SK-N-SH treated with all-trans-retinoic acid at 6 μM for 48 hours (cell line): ENCODE measurements around the gene BANP.

Source experiments
- ATAC-seq: fragments of 200-7000 bp; cut with Tn5 transposase; 3 replicates; pipeline ENCODE4 v1.9.1; 2020; ENCODE audit warnings: mild to moderate bottlenecking, moderate library complexity
- ARNTL ChIP-seq: fragments of 450-650 bp; formaldehyde crosslinking; IDR thresholded peaks from 2 replicates; pipeline ENCODE4 v1.5.0; 2020; ENCODE audit warnings: low read depth, mild to moderate bottlenecking, moderate library complexity, borderline replicate concordance
- BACH2 ChIP-seq: fragments of 250-450 bp; sonication (Bioruptor Pico); IDR thresholded peaks from 2 replicates; pipeline ENCODE4 v1.9.0; 2021; ENCODE audit warnings: mild to moderate bottlenecking, borderline replicate concordance
- CSDC2 ChIP-seq: fragments of 250-450 bp; sonication (Bioruptor Pico); IDR thresholded peaks from 2 replicates; pipeline ENCODE4 v1.5.0; 2020; ENCODE audit warnings: mild to moderate bottlenecking, moderate library complexity
- ESRRG ChIP-seq: fragments of 250-450 bp; sonication (Bioruptor Pico); IDR thresholded peaks from 2 replicates; pipeline ENCODE4 v1.6.1; 2021; ENCODE audit warnings: mild to moderate bottlenecking
- GLIS3 ChIP-seq: fragments of 250-450 bp; sonication (Bioruptor Pico); IDR thresholded peaks from 2 replicates; pipeline ENCODE4 v1.5.0; 2020; ENCODE audit warnings: mild to moderate bottlenecking, moderate library complexity
- ISL1 ChIP-seq: fragments of 250-450 bp; sonication (Bioruptor Pico); IDR thresholded peaks from 2 replicates; pipeline ENCODE4 v2.1.2; 2022; ENCODE audit warnings: mild to moderate bottlenecking, moderate library complexity
- OSR1 ChIP-seq: fragments of 250-450 bp; sonication (Bioruptor Pico); IDR thresholded peaks from 2 replicates; pipeline ENCODE4 v1.8.0; 2022; ENCODE audit warnings: moderate library complexity, mild to moderate bottlenecking, inconsistent platforms
- RARB ChIP-seq: fragments of 250-450 bp; sonication (Bioruptor Pico); IDR thresholded peaks from 2 replicates; pipeline ENCODE4 v1.8.0; 2021; ENCODE audit warnings: mild to moderate bottlenecking, moderate library complexity
- SNAI2 ChIP-seq: fragments of 250-450 bp; sonication (Bioruptor Pico); IDR thresholded peaks from 2 replicates; pipeline ENCODE4 v1.5.0; 2020; ENCODE audit warnings: mild to moderate bottlenecking, moderate library complexity
- TCF4 ChIP-seq: fragments of 250-450 bp; sonication (Bioruptor Pico); IDR thresholded peaks from 2 replicates; pipeline ENCODE4 v1.8.0; 2021; ENCODE audit warnings: mild to moderate bottlenecking, moderate library complexity, borderline replicate concordance
- TOX ChIP-seq: fragments of 250-450 bp; sonication (Bioruptor Pico); IDR thresholded peaks from 2 replicates; pipeline ENCODE4 v1.8.0; 2021; ENCODE audit warnings: mild to moderate bottlenecking, moderate library complexity, borderline replicate concordance
- ZFP3 ChIP-seq: fragments of 250-450 bp; sonication (Bioruptor Pico); IDR thresholded peaks from 2 replicates; pipeline ENCODE4 v1.5.0; 2020; ENCODE audit warnings: mild to moderate bottlenecking, moderate library complexity
- ZNF565 ChIP-seq: fragments of 450-650 bp; formaldehyde crosslinking; conservative IDR thresholded peaks from 2 replicates; pipeline ENCODE4 v1.5.0; 2020; ENCODE audit warnings: low read depth, mild to moderate bottlenecking, moderate library complexity
- ZNF70 ChIP-seq: fragments of 450-650 bp; formaldehyde crosslinking; IDR thresholded peaks from 2 replicates; pipeline ENCODE4 v1.5.0; 2020; ENCODE audit warnings: mild to moderate bottlenecking, moderate library complexity
- ZNF8 ChIP-seq: fragments of 450-650 bp; formaldehyde crosslinking; IDR thresholded peaks from 2 replicates; pipeline ENCODE4 v1.5.0; 2020; ENCODE audit warnings: mild to moderate bottlenecking, moderate library complexity
- TF ChIP-seq, protein P1 (sequence below): fragments of 250-450 bp; sonication (Bioruptor Pico); IDR thresholded peaks from 2 replicates; pipeline ENCODE4 v1.8.0; 2021; ENCODE audit warnings: low read depth, mild to moderate bottlenecking, moderate library complexity, borderline replicate concordance
- TF ChIP-seq, protein P2 (sequence below): fragments of 250-450 bp; sonication (Bioruptor Pico); IDR thresholded peaks from 2 replicates; pipeline ENCODE4 v1.5.1; 2021; ENCODE audit warnings: mild to moderate bottlenecking, moderate library complexity
- TF ChIP-seq, protein P3 (sequence below): fragments of 250-450 bp; sonication (Bioruptor Pico); IDR thresholded peaks from 2 replicates; pipeline ENCODE4 v1.5.0; 2020; ENCODE audit warnings: mild to moderate bottlenecking, moderate library complexity
- TF ChIP-seq, protein P4 (sequence below): fragments of 250-450 bp; sonication (Bioruptor Pico); IDR thresholded peaks from 2 replicates; pipeline ENCODE4 v1.5.1; 2020; ENCODE audit warnings: low read depth, mild to moderate bottlenecking, moderate library complexity
- TF ChIP-seq, protein P5 (sequence below): fragments of 250-450 bp; sonication (Bioruptor Pico); IDR thresholded peaks from 2 replicates; pipeline ENCODE4 v1.8.0; 2020; ENCODE audit warnings: mild to moderate bottlenecking, moderate library complexity, borderline replicate concordance

The BANP gene

DNA sequence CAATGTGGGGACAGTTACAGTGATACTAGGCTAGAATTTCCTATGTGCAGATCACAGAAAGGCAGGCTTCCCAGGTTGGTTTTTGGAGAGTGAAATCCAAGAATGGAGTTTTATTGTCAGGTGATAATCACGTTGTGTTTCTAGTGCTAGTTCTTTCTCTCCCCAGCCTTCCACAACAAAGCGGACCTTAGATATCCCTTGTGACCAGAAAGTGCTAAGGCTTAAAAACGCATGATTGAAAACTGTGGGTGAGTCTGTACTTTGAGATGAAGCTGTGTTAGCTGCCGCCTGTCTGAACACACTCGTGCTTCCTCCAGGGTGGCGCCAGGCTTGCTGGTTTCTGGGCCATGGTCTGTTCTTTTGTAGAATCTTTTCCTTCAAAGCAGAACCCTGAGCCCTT, 52.1 kb downstream of the BANP start:
- no peak for ATAC-seq
- TF ChIP-seq ESRRG (CRISPR knock-in tag) (no peak), SNAI2 (CRISPR knock-in tag) (no peak), ZFP3 (no peak), GLIS3 (CRISPR knock-in tag) (no peak)
- TF ChIP-seq, protein P1, sequence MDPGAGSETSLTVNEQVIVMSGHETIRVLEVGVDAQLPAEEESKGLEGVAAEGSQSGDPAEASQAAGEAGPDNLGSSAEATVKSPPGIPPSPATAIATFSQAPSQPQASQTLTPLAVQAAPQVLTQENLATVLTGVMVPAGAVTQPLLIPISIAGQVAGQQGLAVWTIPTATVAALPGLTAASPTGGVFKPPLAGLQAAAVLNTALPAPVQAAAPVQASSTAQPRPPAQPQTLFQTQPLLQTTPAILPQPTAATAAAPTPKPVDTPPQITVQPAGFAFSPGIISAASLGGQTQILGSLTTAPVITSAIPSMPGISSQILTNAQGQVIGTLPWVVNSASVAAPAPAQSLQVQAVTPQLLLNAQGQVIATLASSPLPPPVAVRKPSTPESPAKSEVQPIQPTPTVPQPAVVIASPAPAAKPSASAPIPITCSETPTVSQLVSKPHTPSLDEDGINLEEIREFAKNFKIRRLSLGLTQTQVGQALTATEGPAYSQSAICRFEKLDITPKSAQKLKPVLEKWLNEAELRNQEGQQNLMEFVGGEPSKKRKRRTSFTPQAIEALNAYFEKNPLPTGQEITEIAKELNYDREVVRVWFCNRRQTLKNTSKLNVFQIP (CRISPR knock-in tag) = no peak

DNA sequence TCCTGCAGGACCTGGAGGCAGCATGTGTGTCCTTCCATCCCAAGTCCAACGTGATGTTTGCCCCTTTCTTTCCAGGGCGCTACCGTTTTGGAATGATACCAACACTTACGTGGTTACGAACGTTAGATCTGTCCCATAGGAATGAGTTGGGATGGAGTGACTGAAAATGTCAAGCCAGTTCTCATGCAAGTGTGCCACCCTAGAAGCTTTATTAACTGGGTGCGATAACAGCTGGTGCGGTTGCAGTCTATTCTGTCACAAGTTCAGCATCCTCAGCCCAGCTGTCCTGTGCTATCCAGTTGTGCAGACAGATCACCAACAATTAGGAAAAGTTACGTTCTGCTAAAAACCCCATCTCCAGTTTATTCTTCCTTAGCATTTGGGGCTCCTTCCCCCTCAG, 52.5 kb downstream of the BANP start:
- ATAC-seq = no peak

DNA sequence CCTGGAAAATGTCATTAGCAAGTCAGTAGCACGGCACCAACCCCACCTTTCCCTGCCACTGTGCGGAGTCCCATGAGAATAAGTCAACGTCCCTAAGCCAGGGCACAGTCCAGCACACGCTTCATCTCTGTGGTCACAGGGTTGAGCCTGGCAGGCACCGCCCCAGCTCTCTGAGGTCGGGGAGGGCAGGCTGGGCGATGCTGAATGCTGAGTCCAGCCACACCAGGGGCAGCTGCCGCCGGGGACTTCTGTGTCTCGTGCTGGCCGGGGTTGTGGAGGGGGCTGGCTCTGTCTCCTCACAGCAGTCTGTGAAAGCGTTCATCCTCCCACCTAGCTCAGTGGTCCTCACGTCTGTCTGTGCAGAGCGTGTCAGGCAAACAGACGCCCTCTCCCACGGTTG, 53.2 kb downstream of the BANP start:
- no peak for ATAC-seq
- TF ChIP-seq, protein P2, sequence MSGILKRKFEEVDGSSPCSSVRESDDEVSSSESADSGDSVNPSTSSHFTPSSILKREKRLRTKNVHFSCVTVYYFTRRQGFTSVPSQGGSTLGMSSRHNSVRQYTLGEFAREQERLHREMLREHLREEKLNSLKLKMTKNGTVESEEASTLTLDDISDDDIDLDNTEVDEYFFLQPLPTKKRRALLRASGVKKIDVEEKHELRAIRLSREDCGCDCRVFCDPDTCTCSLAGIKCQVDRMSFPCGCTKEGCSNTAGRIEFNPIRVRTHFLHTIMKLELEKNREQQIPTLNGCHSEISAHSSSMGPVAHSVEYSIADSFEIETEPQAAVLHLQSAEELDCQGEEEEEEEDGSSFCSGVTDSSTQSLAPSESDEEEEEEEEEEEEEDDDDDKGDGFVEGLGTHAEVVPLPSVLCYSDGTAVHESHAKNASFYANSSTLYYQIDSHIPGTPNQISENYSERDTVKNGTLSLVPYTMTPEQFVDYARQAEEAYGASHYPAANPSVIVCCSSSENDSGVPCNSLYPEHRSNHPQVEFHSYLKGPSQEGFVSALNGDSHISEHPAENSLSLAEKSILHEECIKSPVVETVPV (CRISPR knock-in tag) = no peak
- TF ChIP-seq, protein P3, sequence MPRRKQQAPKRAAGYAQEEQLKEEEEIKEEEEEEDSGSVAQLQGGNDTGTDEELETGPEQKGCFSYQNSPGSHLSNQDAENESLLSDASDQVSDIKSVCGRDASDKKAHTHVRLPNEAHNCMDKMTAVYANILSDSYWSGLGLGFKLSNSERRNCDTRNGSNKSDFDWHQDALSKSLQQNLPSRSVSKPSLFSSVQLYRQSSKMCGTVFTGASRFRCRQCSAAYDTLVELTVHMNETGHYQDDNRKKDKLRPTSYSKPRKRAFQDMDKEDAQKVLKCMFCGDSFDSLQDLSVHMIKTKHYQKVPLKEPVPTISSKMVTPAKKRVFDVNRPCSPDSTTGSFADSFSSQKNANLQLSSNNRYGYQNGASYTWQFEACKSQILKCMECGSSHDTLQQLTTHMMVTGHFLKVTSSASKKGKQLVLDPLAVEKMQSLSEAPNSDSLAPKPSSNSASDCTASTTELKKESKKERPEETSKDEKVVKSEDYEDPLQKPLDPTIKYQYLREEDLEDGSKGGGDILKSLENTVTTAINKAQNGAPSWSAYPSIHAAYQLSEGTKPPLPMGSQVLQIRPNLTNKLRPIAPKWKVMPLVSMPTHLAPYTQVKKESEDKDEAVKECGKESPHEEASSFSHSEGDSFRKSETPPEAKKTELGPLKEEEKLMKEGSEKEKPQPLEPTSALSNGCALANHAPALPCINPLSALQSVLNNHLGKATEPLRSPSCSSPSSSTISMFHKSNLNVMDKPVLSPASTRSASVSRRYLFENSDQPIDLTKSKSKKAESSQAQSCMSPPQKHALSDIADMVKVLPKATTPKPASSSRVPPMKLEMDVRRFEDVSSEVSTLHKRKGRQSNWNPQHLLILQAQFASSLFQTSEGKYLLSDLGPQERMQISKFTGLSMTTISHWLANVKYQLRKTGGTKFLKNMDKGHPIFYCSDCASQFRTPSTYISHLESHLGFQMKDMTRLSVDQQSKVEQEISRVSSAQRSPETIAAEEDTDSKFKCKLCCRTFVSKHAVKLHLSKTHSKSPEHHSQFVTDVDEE (CRISPR knock-in tag) = no peak
- TF ChIP-seq, protein P4, sequence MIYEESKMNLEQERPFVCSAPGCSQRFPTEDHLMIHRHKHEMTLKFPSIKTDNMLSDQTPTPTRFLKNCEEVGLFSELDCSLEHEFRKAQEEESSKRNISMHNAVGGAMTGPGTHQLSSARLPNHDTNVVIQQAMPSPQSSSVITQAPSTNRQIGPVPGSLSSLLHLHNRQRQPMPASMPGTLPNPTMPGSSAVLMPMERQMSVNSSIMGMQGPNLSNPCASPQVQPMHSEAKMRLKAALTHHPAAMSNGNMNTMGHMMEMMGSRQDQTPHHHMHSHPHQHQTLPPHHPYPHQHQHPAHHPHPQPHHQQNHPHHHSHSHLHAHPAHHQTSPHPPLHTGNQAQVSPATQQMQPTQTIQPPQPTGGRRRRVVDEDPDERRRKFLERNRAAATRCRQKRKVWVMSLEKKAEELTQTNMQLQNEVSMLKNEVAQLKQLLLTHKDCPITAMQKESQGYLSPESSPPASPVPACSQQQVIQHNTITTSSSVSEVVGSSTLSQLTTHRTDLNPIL = no peak

More for the DNA sequence above, 52.5 kb downstream of the BANP start:
- TF ChIP-seq ISL1 (CRISPR knock-in tag) (no peak), ARNTL (no peak), ESRRG (CRISPR knock-in tag) (no peak), ZNF565 (CRISPR knock-in tag) (no peak), CSDC2 (CRISPR knock-in tag) (no peak), TOX (CRISPR knock-in tag) (no peak), RARB (CRISPR knock-in tag) (no peak), BACH2 (CRISPR knock-in tag) (no peak), ZFP3 (no peak), GLIS3 (CRISPR knock-in tag) (no peak), OSR1 (CRISPR knock-in tag) (no peak), TCF4 (CRISPR knock-in tag) (no peak), SNAI2 (CRISPR knock-in tag) (no peak), ZNF8 (CRISPR knock-in tag) (no peak), ZNF70 (CRISPR knock-in tag) (no peak)
- TF ChIP-seq, protein P1 (CRISPR knock-in tag) = no peak
- TF ChIP-seq, protein P2 (CRISPR knock-in tag) = no peak
- TF ChIP-seq, protein P5, sequence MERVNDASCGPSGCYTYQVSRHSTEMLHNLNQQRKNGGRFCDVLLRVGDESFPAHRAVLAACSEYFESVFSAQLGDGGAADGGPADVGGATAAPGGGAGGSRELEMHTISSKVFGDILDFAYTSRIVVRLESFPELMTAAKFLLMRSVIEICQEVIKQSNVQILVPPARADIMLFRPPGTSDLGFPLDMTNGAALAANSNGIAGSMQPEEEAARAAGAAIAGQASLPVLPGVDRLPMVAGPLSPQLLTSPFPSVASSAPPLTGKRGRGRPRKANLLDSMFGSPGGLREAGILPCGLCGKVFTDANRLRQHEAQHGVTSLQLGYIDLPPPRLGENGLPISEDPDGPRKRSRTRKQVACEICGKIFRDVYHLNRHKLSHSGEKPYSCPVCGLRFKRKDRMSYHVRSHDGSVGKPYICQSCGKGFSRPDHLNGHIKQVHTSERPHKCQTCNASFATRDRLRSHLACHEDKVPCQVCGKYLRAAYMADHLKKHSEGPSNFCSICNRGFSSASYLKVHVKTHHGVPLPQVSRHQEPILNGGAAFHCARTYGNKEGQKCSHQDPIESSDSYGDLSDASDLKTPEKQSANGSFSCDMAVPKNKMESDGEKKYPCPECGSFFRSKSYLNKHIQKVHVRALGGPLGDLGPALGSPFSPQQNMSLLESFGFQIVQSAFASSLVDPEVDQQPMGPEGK (CRISPR knock-in tag) = no peak
- TF ChIP-seq, protein P3 (CRISPR knock-in tag) = no peak
- TF ChIP-seq, protein P4 = no peak
